Left lung (tissue), 10 donors: ENCODE measurements around the gene KARS1. TPM values are rescaled to one million over a fixed set of nuclear protein-coding genes. Genes with fewer than 3 reads are reported as not detected.
"Not testable (repeated sequence)": the region's sequence is repeated elsewhere in the genome, so short reads cannot be mapped to it uniquely, and the experiment has no call there.

Experiments
- ATAC-seq: fragments of 200-7000 bp; cut with Tn5 transposase; one replicate; pipeline ENCODE4 v1.9.1; 2020; ENCODE audit warnings: moderate library complexity
- DNase-seq, 4 donors: peaks; one replicate each; pipeline ENCODE4 v3.0.0-alpha.2; 2013 to 2020
- H3K27ac ChIP-seq, 2 donors: fragments of 200-600 bp; sonication (generic) in 1 of 2; one replicate each; pipeline versions ENCODE4 v1.5.0 to v1.8.0; 2020 to 2021
- H3K27me3 ChIP-seq, 2 donors: fragments of 200-600 bp; sonication (generic) in 1 of 2; one replicate each; pipeline versions ENCODE4 v1.5.0 to v1.8.0; 2020 to 2021
- H3K36me3 ChIP-seq, 2 donors: fragments of 200-600 bp; sonication (generic) in 1 of 2; one replicate each; pipeline versions ENCODE4 v1.5.0 to v1.8.0; 2020 to 2021
- H3K4me1 ChIP-seq, 2 donors: fragments of 200-600 bp; one replicate each; pipeline ENCODE4 v1.8.0; 2021
- H3K4me3 ChIP-seq, 2 donors: fragments of 200-600 bp; sonication (generic) in 1 of 2; one replicate each; pipeline versions ENCODE4 v1.5.0 to v1.8.0; 2020 to 2021; ENCODE audit warnings: mild to moderate bottlenecking in 1 of 2
- H3K9me3 ChIP-seq, 2 donors: fragments of 200-600 bp; sonication (generic) in 1 of 2; one replicate each; pipeline versions ENCODE4 v1.5.0 to v1.8.0; 2020 to 2021
- intact Hi-C, 2 donors: fragments of 100-400 bp; cut with DNase I; formaldehyde crosslinking; loops; one replicate each; pipeline versions ENCODE4 v1.11.2 to v1.14.2; 2022
- polyA plus RNA-seq, 6 donors: library from polyadenylated mRNA; unstranded; fragments of 120-200 nt; gene quantifications; one replicate each; pipeline ENCODE4 v1.2.1, GENCODE V29; 2013; ENCODE audit not compliant: insufficient read length in 6 of 6
- total RNA-seq, 2 donors: library from RNA; stranded (reverse); fragmentation: NEBNext Ultra II Directional; extraction: Animal tissue kit (Norgen Biotek cat#: 25700); gene quantifications; one replicate each; pipeline ENCODE4 v1.2.1, GENCODE V29; 2021
- TF ChIP-seq, protein P1 (sequence below), 2 donors: fragments of 200-600 bp; sonication (generic) in 1 of 2; IDR thresholded peaks; one replicate each; pipeline versions ENCODE4 v1.5.0 to v1.8.0; 2021; ENCODE audit warnings: antibody characterized with exemption in 2 of 2
- donor health status: DM: no; HTN: yes; CAD: no.
- donor health status: DM: no; HTN: no; CAD: no.

KARS1 gene
- total and polyA plus RNA-seq, 8 donors: 80.0 to 128 (median 122) TPM

DNA sequence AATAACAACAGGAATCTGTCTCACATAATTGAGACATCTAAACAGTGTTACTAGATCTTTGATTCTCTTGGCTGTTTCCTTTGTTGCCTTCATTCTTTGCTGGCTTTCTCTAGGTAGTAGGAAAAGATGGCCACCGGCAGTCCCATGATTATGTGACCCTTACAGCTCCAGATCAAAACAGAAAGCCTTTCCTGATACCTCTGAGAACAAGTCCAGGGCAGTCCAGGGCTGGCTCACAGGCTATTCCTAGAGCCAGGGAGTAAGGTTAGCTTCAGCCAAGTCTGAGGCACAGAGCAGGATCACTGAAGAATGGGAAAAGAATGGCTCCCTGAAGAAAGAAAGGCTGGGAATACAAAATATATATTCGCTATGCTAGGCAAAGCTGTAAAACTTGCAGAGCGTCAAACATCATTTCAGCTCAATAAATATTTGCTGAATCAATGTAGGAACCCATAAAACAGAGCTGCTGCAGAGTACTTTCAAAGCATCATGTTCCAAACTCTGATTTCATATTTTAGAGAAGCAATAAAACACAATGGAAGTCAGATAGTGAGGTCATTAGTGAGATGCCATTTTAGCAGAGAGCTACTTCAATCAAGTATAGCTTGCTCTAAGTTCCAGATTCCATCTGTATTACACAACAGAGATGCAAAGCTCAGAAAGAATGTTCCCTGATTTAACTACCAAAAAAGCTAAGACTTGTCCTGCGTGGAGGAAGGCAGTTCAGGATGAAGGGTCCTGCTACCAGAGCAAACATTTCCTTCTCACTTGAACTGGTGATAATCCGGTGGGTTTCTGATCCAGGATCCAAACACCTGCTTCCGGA, 47.8 kb downstream of the KARS1 start:
- no peaks in the 10 kb centered on the region for H3K4me1 ChIP-seq
- H3K27me3 ChIP-seq: no peaks in the 10 kb centered on the region
- TF ChIP-seq, protein P1, sequence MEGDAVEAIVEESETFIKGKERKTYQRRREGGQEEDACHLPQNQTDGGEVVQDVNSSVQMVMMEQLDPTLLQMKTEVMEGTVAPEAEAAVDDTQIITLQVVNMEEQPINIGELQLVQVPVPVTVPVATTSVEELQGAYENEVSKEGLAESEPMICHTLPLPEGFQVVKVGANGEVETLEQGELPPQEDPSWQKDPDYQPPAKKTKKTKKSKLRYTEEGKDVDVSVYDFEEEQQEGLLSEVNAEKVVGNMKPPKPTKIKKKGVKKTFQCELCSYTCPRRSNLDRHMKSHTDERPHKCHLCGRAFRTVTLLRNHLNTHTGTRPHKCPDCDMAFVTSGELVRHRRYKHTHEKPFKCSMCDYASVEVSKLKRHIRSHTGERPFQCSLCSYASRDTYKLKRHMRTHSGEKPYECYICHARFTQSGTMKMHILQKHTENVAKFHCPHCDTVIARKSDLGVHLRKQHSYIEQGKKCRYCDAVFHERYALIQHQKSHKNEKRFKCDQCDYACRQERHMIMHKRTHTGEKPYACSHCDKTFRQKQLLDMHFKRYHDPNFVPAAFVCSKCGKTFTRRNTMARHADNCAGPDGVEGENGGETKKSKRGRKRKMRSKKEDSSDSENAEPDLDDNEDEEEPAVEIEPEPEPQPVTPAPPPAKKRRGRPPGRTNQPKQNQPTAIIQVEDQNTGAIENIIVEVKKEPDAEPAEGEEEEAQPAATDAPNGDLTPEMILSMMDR (IDR thresholded peaks at IDR 0.05): no peak
- ATAC-seq: no peak
- intact Hi-C loops: no loop called here
- H3K36me3 ChIP-seq: peaks cover 3 to 83% of the 10 kb centered on the region in 2 donors
- no peak overlapping the region for H3K4me3 ChIP-seq
- no peak for DNase-seq
- H3K9me3 ChIP-seq: peaks cover 0 to 7% of the 10 kb centered on the region in 2 donors
- no peak overlapping the region for H3K27ac ChIP-seq

DNA sequence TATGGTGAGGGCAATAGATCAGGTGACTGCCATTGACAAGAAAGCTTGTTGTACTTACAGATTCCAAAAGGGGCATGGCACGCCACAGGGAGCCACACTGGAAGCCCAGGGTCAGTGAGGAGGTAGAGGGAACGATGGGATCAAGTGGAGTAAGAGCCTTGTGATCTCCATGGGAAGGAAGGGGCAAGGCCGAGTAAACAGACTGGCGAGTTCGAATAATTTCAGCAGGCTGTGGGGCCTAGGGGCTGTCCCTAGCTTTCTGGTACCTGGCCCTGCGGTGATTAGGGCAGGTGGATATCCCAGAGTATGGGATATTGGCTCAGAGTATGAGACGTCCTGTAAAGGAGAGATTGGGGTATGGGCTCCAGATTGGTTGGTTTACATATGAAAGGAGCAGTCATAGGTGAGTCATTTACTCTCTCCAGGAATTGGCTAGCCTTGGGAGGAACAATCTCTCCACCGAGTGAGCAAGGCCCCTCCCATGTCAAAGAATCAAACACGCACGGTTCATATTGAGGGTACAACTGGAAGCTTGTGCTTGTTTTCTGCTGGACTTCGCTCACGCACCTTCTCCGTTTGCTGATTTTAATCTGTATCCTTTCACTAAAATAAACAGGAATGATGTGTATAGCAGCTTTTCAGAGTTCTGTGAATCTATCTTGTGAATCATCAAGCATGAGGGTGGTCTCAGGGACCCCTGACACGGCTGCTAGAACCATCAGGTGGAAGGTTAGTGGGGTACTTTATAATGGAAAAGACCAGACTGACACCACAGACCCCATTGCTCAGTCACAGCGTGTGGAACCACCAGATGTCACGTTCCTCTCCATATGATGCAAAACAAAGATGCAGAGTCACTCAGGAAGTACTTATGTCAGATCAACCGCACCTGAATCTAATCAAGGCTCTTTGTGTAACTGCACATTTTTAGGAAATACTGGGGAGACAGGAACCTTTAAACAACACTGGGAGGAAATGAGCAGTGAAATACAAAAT, 53.3 kb downstream of the KARS1 start:
- TF ChIP-seq, protein P1 (IDR thresholded peaks at IDR 0.05): no peak
- Histone ChIP-seq H3K27ac (peak overlapping the region in 1 of 2 donors; percentile 30), H3K36me3 (peaks cover 0 to 34% of the 10 kb centered on the region in 2 donors), H3K4me3 (no peak overlapping the region), H3K4me1 (no peaks in the 10 kb centered on the region), H3K27me3 (no peaks in the 10 kb centered on the region), H3K9me3 (no peaks in the 10 kb centered on the region)
- intact Hi-C loops: no loop called here
- DNase-seq (no peak), ATAC-seq (no peak)

DNA sequence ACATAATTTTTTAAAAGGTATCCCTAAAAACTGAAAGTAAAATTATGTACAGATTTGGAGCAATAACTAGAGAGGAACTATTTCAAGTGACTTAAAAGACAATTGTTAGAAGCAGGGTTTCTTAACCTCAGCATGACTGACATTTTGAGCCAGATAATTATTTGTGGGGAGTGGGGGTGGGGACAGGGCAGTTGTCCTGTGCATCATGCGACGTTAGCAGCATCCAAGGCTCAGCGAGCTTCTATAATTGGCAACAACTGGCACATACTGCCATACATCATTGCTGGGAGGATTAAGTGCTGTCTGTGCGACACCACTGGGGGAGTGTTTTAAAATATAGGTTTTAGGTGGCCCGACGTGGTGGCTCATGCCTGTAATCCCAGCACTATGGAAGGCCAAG, 54.2 kb downstream of the KARS1 start:
- Histone ChIP-seq H3K4me3 (no peak overlapping the region), H3K36me3 (peaks cover 0 to 26% of the 10 kb centered on the region in 2 donors), H3K27ac (no peak overlapping the region), H3K9me3 (no peaks in the 10 kb centered on the region), H3K27me3 (no peaks in the 10 kb centered on the region), H3K4me1 (no peaks in the 10 kb centered on the region)
- TF ChIP-seq, protein P1 (IDR thresholded peaks at IDR 0.05): no peak
- DNase-seq (no peak), ATAC-seq (no peak)
- intact Hi-C loops: no loop called here

- ATAC-seq, H3K4me1 ChIP-seq, DNase-seq, intact Hi-C loops, H3K4me3 ChIP-seq, H3K9me3 ChIP-seq, H3K27me3 ChIP-seq: not testable (repeated sequence)
- Histone ChIP-seq H3K36me3 (peaks cover 0 to 20% of the 10 kb centered on the region in 2 donors), H3K27ac (peak overlapping the region in 1 of 2 donors; percentile 19)
Observed at GRCh38 chr16:75591927-75592326, 55.5 kb downstream of the KARS1 start.

DNA sequence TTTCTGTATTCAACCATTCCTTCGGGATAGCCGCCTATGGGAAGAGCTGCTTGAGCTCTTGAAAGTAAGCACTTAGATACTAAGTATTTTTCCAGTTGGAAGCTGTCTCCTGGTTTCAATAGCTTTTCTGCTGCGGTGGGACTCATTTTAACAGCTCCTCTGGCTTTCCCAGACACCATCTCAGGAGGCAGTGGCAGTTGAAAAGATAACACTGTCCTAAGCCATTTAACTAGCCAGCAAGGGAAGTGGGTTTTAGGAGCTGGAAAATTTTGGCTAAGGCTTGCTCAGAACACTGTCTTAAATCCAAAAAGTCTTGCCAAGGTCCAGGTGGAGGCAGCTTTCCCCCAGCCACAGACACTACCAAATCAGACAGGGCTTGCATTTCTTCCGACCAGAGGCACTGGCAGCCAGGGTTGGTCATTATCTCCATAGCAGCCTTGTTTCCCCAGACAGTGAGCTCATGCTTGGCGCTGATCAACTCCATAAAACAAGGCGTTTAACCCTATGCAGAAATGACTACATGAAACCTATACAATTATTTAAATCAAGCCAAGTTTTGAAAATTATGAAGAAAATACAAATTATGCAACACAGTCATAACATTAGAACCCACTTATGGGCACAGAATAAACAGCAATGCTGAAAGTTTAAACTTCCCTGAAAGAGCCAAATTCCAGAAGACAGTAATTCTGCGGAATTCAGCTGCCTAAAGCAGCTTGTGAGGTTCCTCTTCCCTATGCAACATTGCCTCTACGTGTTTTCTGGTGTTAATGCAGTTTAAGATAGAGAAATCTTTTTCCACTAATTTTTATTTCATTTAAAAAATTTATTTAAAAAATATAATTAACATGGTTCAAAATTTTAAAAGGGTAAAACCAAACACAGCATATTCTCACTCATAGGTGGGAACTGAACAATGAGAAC, 56.3 kb downstream of the KARS1 start:
- peak overlapping the region; percentile 1 to 69 for H3K27ac ChIP-seq
- intact Hi-C loops: no loop called here
- TF ChIP-seq, protein P1 (IDR thresholded peaks at IDR 0.05): no peak
- no peaks in the 10 kb centered on the region for H3K9me3 ChIP-seq
- DNase-seq (peak in 3 of 4 donors; percentile 57 to 90 (median 81)), ATAC-seq (peak; percentile 85)
- no peaks in the 10 kb centered on the region for H3K4me1 ChIP-seq
- no peak overlapping the region for H3K4me3 ChIP-seq
- no peaks in the 10 kb centered on the region for H3K27me3 ChIP-seq
- H3K36me3 ChIP-seq: peaks cover 0 to 21% of the 10 kb centered on the region in 2 donors
